HG02623 (cell line): ENCODE results near the gene RAD51C.
"Not testable (repeated sequence)": the region's sequence is repeated elsewhere in the genome, so short reads cannot be mapped to it uniquely, and the experiment has no call there.

Experiments used
- ATAC-seq: cut with Tn5 transposase; IDR thresholded peaks from one replicate; pipeline ENCODE4 v1.9.1; 2021; ENCODE audit warnings: moderate library complexity; ENCODE audit not compliant: unreplicated experiment

The RAD51C gene

DNA sequence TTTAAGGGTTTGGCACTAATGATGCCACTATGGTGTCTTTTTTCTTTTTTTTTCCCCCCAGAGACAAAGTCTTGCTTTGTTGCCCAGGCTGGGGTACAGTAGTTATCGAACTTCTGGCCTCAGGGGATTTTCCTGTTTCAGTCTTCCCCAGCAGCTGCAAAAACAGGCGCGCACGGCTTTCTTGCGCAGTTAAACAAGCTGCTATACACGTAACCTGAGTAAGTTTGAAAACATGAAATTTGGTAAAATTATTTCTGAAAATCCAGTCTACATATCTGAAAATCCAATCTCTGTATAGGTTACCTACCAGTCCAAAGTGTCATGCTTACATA, 12.4 kb upstream of the RAD51C start:
- ATAC-seq, result no peak

DNA sequence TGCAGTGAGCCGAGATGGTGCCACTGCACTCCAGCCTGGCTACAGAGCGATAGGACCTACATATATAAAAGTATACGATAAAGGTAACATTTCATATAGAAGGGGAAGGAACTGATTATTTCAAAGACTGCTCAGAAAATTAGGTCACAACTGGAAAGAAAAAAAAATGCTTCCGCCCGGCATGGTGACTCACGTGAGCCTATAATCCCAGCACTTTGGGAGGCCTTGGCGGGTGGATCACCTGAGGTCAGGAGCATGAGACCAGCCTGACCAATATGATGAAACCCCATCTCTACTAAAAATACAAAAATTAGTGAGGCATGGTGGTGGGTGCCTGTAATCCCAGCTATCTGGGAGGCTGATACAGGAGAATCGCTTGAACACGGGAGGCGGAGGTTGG, 8.4 kb upstream of the RAD51C start:
- ATAC-seq, result no peak

DNA sequence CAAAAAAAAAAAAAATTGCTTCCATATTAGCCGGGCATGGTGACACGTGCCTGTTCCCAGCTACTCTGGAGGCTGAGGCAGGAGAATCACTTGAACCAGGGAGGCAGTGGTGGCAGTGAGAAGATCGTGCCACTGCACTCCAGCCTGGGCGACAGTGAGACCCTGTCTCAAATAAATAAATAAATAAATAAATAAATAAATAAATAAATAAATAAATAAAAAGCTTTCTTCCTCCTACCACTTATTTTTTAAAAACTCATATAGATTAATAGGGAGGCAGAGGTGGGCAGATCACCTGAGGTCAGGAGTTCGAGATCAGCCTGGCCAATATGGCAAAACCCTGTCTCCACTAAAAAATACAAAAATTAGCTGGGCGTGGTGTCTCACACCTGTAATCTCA, 7.9 kb upstream of the RAD51C start:
- ATAC-seq, result not testable (repeated sequence)

DNA sequence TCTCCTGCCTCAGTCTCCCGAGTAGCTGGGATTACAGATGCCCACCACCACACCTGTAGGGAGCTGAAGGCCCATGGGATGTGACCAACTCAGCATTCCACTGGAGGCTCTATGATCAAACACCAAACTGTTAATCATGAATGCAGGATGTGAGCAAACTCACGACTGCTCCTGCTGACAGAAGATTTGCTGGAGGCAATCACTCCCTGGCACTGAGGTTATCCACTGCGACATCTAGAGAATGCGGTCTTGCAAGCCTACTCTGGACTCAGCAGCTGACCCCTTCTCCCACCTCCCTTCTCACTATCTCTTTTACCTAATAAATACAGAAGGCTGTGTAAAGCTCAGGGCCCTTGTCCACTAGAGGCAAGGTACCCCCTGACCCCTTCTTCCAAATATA, 5.4 kb upstream of the RAD51C start:
- ATAC-seq, result no peak

DNA sequence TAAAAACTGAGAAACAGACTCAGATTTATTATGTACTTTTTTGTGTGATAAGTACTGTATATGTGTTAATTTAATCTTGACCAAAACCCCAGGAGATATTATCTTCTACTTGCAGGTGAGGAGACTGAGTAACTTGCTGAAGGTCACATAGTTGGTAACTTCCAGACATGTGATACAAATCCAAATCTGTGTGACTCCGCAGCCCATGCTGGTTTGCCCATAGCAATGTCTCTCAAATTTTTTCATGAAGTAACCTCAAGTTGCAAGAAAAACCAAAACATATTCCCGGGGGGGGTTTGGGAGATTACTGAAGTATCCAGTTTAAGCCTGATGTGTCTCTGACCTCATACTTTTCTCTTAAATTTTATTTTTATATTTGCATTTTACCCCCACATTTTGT, 3.9 kb upstream of the RAD51C start:
- no peak for ATAC-seq

DNA sequence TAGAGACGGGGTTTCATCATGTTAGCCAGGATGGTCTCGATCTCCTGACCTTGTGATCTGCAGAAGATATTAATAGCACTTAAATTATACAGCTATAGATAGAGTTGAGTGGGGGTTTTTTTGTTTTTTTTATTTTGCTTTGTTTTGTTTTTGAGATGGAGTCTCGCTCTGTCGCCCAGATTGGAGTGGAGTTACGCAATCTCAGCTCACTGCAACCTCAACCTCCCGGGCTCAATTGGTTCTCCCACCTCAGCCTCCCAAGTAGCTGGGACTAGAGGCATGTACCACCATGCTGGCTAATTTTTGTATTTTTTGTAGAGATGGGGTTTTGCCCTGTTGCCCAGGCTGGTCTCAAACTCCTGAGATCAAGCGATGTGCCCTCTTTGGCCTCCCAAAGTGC, 2.4 kb upstream of the RAD51C start:
- not testable (repeated sequence) for ATAC-seq

DNA sequence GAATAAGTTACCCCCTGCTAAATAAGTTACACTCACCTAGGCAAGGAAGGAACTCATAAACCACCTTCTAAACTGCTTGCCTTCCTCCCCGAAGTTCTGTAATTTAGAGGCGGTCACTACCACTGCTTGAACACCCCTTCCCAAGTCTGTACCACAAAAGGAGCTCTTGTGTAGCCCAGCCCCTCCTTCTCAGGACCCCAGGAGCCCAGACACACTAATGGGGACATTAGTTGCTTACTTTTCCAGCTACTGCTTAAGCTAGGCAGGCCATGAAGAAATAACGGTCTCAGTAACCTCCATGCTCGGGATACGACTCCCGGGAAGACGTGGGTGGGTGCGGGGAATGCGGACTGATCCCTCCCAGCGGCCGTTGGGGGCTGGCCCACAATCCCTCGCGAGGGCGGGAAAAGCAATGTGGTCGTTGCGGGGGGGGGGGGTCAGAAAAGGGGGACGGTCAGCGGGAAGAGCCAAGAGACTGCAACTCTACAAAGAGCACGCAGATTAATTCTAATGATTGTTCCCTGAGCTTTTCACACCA, 632 bp upstream of the RAD51C start, which contains the start of gene TEX14:
TEX14 (minus strand) TSS at position 345 of the 538 bp plus-strand sequence. CDS start 40,044 bp downstream, outside the sequence.
- no peak for ATAC-seq

DNA sequence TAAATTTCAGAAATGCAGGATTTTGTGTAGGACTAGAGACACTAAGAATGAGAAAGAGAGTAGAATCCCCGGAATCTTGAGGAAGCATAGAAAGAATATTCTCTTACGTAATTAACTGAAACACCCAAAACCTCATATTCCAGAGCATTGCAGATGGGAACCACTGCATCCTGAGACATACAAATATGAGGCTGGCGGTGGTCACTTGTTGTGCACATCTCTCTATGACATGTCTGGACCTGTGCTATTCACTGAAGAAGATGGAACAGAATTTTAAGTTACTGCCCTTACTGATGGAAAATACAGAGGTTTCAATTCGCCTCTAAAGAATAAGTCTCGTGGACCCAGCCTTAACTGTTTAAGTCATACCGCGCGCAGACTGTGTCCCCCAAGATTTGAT, 806 bp downstream of the RAD51C start:
- no peak for ATAC-seq

DNA sequence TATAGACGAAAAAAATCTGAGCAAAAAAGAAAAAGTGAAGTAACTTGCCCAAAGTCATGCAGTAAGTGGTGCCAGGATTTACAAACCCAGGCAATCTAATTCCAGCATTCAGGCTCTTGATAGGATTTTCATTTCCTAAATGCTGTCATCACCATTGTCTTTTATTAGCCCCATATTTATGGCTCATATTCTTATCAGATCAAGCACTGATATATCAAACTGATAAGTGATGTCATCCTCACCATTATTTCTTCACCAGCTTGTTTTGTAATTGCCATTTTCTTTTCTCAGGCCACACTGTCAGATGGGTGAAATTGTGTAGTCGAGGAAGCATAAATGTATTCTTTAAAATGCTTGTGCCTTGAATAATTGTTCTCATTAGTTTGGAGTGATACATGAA, 1.3 kb downstream of the RAD51C start:
- no peak for ATAC-seq

DNA sequence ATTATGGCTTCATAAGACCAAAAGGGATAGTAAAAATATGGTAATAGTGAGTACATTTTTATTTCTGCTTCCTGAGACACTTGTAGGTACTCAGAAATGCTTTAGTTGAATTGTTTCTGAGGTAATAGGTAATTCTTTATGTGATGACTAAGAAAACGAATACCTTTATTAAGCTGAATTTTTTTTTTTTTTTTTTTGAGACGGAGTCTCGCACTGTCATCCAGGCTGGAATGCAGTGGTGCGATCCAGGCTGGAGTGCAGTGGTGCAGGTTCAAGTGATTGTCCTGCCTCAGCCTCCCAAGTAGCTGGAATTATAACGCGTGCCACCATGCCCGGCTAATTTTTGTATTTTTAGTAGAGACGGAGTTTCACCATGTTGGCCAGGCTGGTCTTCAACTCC, 1.9 kb downstream of the RAD51C start:
- ATAC-seq, result no peak

DNA sequence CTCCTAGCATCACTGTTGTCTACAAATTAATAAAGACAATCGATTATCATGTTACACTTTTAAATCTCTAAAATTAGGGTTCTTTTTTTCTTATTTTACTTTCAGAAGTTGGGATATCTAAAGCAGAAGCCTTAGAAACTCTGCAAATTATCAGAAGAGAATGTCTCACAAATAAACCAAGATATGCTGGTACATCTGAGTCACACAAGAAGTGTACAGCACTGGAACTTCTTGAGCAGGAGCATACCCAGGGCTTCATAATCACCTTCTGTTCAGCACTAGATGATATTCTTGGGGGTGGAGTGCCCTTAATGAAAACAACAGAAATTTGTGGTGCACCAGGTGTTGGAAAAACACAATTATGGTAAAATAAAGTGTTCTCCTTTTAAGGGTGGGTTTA, 2.4 kb downstream of the RAD51C start:
- no peak for ATAC-seq

DNA sequence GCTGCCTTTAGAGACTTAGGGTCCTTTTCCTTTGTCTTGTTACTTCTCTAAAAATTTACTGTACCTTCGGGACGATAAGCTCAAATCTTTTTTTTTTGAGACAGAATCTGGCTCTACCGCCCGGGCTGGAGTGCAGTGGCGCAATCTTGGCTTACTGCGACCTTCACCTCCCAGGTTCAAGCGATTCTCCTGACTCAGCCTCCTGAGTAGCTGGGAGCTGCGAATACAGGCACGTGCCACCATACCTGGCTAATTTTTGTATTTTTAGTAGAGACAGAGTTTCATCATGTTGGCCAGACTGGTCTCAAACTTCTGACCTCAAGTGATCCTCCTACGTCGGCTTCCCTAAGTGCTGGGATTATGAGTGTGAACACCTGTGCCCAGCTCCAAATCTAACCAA, 7.4 kb downstream of the RAD51C start:
- ATAC-seq, result no peak

DNA sequence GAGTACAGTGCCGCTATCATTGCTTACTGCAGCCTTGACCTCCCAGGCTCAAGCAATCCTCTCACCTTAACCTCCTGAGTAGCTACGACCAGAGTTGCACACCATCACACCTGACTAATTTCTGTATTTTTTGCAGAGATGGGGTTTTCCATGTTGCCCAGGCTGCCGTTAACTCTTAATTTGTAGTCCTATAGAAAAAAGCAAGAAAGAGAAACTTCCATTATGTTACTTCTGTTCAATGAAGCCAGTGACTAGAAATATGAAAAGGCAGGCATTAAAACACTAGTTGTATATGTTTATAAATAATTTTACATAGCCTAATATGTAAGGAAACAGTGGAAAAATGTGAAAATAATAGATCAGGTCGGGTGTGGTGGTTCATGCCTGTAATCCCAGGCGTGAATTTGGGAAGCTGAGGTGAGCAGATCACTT, 9.7 kb downstream of the RAD51C start:
- ATAC-seq, result no peak

DNA sequence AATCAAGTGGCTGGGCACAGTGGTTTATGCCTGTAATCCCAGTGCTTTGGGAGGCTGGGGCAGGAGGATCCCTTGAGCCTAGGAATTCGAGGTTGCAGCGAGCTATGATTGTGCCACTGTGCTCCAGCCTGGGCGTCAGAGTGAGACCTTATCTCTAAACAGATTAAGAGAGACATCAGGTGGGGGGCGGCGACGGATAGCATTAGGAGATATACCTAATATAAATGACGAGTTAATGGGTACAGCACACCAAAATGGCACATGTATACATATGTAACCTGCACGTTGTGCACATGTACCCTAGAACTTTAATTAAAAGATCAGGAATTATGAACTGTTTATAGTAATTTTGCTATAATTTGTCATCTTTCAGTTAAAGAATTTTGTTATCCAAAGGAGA, 10.3 kb downstream of the RAD51C start:
- ATAC-seq, result no peak

DNA sequence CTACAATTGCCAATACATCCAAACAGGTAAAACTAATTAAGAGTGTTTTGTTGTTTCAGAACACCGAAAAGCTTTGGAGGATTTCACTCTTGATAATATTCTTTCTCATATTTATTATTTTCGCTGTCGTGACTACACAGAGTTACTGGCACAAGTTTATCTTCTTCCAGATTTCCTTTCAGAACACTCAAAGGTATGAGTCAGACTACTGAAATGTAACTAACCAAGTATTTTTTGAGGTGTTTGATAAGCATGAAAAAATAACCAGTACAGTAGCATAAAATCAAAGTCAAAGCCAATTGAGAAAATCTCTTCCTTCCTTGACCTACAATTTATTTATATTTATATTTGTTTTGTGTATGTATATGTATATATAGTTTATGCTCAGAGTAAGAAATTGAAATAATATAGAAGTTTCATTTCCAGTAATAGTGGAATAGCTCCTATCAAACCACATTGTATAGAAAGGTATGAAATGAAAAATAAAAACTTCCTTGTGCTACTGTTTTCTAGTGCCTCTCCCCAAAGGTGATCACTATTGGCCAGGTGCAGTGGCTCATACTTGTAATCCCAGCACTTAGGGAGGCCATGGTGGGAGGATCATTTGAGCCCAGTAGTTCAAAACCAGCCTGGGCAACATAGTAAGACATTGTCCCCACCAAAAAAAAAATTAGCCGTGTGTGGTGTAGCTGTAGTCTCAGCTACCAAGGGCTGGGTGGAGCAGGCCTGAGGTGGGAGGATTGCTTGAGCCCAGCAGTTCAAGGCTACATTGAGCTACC, 10.9 kb downstream of the RAD51C start:
- ATAC-seq, result no peak

DNA sequence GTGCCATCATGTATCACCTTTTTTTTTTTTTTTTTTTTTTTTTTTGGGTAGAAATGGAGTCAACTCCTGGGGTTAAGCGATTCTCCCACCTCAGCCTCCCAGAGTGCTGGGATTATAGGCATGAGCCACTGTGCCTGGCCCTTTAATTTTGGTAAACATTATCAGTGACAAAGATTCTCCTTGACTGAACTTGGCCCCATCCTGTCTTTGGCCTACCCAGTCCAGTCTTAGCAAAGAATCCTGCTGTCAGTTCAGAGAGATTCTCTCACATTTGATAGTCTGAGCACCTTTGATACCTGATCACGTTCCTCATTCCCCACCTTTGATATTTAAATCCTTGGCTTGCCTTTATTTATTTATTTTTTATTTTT, 11.5 kb downstream of the RAD51C start:
- ATAC-seq, result no peak

DNA sequence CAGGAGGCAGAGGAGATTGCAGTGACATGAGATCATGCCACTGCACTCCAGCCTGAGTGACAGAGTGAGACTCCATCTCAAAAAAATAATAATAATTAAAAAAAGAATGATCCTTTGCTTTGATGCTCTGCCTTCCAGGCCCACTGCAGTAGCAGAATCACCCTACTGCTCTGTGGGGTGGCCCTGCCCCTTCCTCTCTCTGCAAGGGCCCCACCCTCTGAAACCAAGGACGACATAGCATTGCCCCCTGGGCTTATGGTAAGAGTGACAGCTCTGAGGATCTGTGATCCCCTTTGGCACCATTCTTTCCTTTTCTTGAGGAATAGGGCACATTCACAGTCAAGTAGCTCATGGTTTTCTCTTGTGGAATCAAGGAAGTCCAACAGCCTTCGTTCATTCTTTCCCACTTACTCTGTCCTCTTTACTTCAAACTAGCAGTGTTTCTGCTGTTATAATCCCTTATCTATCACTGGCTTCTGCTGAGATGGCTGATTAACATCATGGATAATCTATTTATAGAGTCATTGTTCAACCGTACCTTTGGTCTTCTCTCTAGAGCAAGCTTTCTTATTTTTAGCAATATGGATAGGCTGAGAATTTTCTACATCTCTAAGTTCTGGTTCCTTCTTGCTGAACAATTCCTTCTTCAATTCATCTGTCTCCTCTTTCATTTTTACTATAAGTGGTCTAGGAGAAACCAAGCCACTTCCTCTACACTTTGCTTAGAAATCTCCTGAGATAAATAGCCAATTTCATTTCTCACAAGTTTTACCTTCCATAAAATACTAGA, 14.1 kb downstream of the RAD51C start:
- ATAC-seq, result no peak

DNA sequence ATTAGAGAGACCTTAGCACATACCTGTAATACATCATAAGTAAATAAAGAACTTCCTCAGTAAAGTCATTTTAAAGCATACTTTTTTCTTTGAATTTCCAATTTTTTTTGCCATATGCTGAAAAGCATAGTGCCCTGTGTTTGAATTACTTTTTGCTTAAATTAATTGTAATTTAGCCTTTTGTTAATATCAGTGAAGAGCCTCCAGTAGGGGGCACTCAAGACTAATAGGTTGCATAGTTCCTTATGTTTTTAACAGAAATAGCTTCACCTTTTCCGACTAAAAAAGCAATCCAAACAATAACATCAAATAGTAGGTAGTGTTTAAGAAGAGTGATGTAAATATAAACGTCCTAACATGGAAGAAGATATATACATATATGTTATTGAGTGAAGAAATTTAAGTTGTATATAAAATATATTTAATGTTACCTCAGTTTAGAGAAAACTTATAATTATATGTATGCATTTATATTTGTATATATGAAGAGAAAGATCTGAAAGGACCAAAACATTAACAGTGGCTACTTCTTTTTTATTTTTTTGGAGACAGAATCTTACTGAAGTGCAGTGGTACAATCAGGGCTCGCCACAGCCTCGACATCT, 18.6 kb downstream of the RAD51C start:
- ATAC-seq, result no peak

DNA sequence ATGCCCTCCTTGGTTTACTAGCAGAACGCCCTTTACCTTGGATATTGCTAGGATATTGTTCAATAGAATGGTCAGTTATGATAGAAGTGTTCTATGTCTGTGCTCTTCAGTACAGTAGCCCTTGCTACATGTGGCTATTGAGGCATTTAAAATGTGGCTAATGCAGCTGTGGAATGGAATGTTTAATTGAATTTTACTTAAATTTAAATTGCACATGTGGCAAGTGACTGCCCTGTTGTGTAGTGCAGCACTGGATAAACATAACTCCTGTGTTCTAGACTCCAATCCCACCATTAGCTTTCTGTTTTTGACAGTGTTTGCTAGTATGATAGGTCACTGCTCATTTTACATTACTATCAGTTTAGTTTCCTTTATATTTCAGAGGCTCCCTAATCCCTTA, 29.9 kb downstream of the RAD51C start:
- no peak for ATAC-seq

DNA sequence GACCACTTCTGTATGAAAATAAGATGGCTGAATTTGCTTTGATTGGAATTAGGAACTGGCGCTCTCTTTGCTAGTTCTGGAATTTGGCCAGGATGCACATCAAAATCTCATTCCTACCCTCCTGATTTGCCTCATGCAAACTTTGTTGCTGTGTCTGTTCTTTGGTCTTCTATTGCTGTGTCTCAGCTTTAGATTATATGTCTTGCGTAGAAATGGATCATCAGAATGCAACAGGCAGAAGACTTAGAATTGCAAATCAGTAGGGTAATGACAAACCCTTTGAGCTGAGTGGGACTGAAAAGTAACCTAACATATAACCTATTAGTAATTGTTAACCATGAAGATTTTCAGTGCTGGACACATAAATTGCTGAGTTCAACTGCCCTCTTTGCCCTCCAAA, 30.3 kb downstream of the RAD51C start:
- ATAC-seq, result no peak

DNA sequence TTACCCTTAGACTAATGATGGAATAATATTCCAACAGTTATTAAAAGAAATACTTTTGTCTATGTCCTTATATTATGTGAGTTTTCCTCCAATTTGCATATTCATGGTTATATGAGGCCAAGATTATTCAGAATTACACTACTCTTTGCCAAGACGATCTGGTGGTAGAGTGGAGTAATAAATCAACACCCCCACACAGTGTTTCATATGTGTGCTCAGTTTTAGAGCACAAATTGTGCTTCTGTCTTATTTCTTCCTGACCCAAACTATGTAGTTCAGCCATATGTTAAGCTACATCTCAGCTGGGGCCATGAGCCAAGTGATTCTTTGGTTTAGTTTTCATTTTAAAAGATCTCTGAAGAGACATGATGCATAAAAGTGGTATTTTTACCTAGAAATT, 36.4 kb downstream of the RAD51C start:
- ATAC-seq, result no peak

DNA sequence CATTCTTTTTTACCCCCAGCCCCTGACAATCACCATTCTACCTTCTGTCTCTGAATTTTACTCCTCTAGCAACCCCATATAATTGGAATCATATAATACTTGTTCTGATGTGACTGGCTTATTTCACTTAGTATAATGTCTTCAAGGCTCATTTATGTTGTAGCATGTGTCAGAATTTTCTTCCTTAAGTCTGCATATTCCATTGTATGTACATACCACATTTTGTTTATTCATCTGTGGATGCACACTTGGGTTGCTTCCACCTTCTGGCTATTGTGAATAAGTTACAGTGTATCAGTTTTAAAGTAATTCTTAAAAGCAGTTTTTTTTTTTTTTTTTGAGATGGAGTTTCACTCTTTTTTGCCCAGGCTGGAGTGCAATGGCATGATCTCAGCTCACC, 38.5 kb downstream of the RAD51C start:
- ATAC-seq, result no peak
